GM12878 (cell line): Measurements from ENCODE around the gene MRAS.

Experiments
- CBFB ChIP-seq: IDR thresholded peaks from 2 replicates; pipeline ENCODE4 v1.6.1; 2016; ENCODE audit warnings: antibody characterized with exemption, low read depth
- CTCF ChIP-seq, 3 experiments: IDR thresholded peaks in 2 of 3; conservative IDR thresholded peaks in 1 of 3; 2 replicates each; pipeline ENCODE4 v1.5.1; 2011; ENCODE audit warnings: low read depth in 3 of 3, low read length in 3 of 3, mild to moderate bottlenecking in 3 of 3, control low read depth in 2 of 3, moderate library complexity in 2 of 3, inconsistent platforms in 1 of 3, mixed read lengths in 1 of 3; ENCODE audit not compliant: control insufficient read depth in 2 of 3, insufficient read depth in 1 of 3; ENCODE audit errors: extremely low read depth in 1 of 3
- EZH2 ChIP-seq: IDR thresholded peaks from 2 replicates; pipeline ENCODE4 v1.6.1; 2012; ENCODE audit warnings: low read depth, mild to moderate bottlenecking, control low read depth, inconsistent platforms, low read length, borderline replicate concordance; ENCODE audit not compliant: control insufficient read depth
- RUNX3 ChIP-seq: IDR thresholded peaks from 2 replicates; pipeline ENCODE4 v1.6.1; 2012; ENCODE audit warnings: low read length, inconsistent platforms
- SPI1 ChIP-seq: IDR thresholded peaks from 2 replicates; pipeline ENCODE4 v1.6.1; 2011; ENCODE audit warnings: low read depth, mild to moderate bottlenecking, low read length, moderate library complexity, borderline replicate concordance; ENCODE audit not compliant: insufficient read depth
- USF2 ChIP-seq: IDR thresholded peaks from 2 replicates; pipeline ENCODE4 v1.6.1; 2011; ENCODE audit warnings: low read depth, low read length, improper control_type of control experiment, borderline replicate concordance
- YY1 ChIP-seq: IDR thresholded peaks from 2 replicates; pipeline ENCODE4 v1.6.1; 2011; ENCODE audit warnings: low read depth, mild to moderate bottlenecking, low read length
- ZBED1 ChIP-seq: IDR thresholded peaks from 2 replicates; pipeline ENCODE4 v1.6.1; 2016; ENCODE audit warnings: borderline replicate concordance
- TF ChIP-seq, protein P1 (sequence below): IDR thresholded peaks from 2 replicates; pipeline ENCODE4 v1.6.1; 2011; ENCODE audit warnings: low read depth, mild to moderate bottlenecking, low read length, moderate library complexity, borderline replicate concordance; ENCODE audit errors: extremely low read depth

DNA sequence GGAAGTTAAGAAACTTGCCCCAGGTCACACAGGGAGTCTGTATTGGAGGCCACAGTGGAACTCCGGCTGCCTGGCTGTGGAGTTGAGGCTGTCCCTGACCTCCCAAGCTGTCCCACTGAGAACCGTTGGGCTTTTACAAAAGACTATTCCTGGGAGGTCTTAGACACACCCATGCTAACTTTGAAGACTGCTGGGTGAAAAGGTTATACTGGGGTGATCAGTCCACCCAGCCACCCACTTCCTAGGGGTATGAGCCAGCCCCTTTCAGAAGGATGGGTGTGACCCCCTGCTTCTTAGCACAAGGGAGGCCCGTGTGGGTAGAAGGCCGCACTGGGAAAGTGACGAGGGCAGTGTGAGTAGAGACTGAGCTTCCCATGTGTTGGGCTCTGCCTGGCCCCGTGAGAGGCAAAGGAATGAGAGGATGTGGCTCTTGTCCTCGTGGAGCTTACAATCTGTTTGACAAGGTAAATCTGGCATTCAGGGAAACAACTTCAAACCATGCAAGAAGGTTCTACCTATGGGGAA is 19.0 kb downstream of the MRAS start:
- TF ChIP-seq CTCF (IDR thresholded peaks at IDR 0.05 in 2 of 3, conservative IDR thresholded peaks at IDR 0.05 in 1 of 3; ENCODE audit: control insufficient read depth in 2 of 3, extremely low read depth in 1 of 3, insufficient read depth in 1 of 3, low read depth in 3 of 3, low read length in 3 of 3) (no peak), YY1 (no peak), ZBED1 (no peak), SPI1 (no peak), EZH2 (no peak), RUNX3 (no peak), USF2 (no peak), CBFB (no peak)
- TF ChIP-seq, protein P1, sequence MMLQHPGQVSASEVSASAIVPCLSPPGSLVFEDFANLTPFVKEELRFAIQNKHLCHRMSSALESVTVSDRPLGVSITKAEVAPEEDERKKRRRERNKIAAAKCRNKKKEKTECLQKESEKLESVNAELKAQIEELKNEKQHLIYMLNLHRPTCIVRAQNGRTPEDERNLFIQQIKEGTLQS = no peak
